Erythroblast (primary cell): Measurements from ENCODE around the gene KCNJ15.

Experiments used
- GATA1 ChIP-seq: IDR thresholded peaks from 2 replicates; pipeline ENCODE4 v1.6.1; 2011; ENCODE audit warnings: low read depth, mild to moderate bottlenecking, control low read depth, low read length, moderate library complexity
- POLR2A ChIP-seq: IDR thresholded peaks from 2 replicates; pipeline ENCODE4 v1.6.1; 2011; ENCODE audit warnings: mild to moderate bottlenecking, low read length

DNA sequence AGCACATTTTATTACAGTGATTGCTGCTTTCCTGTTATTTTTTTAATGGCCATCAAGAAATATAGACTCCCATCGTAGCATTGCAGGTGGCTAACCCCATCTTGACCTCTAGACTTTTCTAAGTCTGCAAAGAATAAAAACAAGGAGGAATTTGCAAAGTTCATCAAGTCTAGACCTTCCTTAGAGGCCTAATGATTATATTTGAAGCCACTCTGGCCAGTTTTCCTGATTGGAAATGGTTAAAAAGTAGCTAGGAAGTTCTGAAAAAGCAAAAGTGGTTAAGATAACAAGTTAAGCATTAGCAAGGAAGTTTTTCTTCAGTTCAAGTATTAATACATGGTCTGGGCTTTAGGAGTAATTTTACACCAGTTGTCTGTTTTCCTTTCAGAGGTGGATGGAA, 16.7 kb upstream of the KCNJ15 start:
- TF ChIP-seq POLR2A, result no peak
- TF ChIP-seq GATA1, result no peak
